ENCODE results near the gene KIR2DL3.

KIR2DL3 gene

DNA sequence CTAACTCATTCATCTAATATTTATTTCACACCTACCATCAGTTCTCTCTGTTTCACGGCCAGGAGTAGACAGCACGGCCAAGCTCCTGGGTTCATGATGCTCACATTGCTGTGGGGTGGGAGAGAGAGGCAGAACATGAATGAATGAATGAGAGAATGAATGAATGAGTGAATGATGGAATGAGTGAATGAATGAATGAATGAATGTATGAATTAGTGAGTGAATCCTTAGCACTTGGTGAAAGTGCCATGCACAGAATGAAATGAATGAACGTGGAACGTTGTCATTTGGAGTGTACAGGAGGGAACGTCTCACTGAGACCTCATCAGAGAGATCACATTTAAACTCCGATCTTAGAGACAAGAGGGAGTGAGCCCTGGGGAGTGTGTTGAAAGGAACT is 53.2 kb downstream of the KIR2DL3 start:
- no peak overlapping the region for H3K27ac Mint-ChIP-seq
- H3K4me1 Mint-ChIP-seq, result peaks cover 9 to 16% of the 10 kb centered on the region in 2 donors
- no peak for DNase-seq
- peaks cover 0 to 1% of the 10 kb centered on the region in 2 donors for H3K9me3 Mint-ChIP-seq
- no peaks in the 10 kb centered on the region for H3K36me3 Mint-ChIP-seq
- no peak for ATAC-seq (replicated peaks)
- peaks cover 10 to 24% of the 10 kb centered on the region in 2 donors for H3K27me3 Mint-ChIP-seq
- H3K4me3 Mint-ChIP-seq, result no peak overlapping the region

DNA sequence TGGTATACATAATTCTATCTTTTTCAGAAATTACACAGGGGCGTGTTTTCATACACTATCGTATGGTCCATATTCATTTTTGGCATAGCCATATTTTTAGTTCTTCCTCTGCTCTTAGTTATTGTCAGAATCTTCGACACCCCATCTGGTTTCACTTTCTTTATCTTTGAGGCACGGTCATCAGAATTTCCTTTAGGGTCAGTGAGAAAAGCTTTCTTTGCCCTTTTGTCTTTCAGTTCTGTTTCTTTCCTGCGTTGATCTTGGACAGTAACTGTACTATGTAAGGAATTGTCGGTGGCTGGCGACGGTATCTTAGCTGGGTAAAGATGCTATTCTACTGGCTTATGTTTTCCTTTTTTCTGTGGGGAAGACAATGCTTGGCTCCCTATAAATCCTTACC is 54.5 kb downstream of the KIR2DL3 start:
- Mint-ChIP-seq H3K27me3 (peaks cover 8 to 21% of the 10 kb centered on the region in 2 donors), H3K4me1 (peaks cover 9 to 16% of the 10 kb centered on the region in 2 donors), H3K27ac (peak overlapping the region; percentile 63), H3K9me3 (peaks cover 0 to 1% of the 10 kb centered on the region in 2 donors), H3K4me3 (peak overlapping the region; percentile 77 to 78), H3K36me3 (no peaks in the 10 kb centered on the region)
- DNase-seq (no peak), ATAC-seq (replicated peaks) (peak in 1 of 2 donors; percentile 57)

DNA sequence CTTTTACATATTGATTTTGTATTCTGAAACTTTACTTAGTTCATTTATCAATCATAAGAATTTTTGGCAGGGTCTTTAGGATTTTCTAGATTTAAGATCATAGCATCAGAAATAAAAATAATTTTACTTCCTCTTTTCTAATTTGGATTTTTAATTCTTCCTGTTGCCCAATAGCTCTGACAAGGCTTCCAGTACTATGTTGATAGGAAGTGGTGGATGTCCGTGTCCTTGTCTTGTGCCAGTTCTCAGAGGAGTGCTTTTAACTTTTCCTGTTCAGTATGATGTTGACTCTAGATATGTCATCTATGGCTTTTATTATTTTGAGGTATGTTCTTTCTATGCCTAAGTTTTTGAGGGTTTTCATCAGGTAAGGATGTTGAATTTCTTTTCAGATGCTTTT is 57.4 kb downstream of the KIR2DL3 start:
- peaks cover 9 to 16% of the 10 kb centered on the region in 2 donors for H3K4me1 Mint-ChIP-seq
- no peak for DNase-seq
- no peaks in the 10 kb centered on the region for H3K36me3 Mint-ChIP-seq
- H3K9me3 Mint-ChIP-seq, result peaks cover 3 to 5% of the 10 kb centered on the region in 2 donors
- H3K27ac Mint-ChIP-seq, result no peak overlapping the region
- H3K4me3 Mint-ChIP-seq, result no peak overlapping the region
- ATAC-seq (replicated peaks), result no peak
- H3K27me3 Mint-ChIP-seq, result peaks cover 18 to 19% of the 10 kb centered on the region in 2 donors

Measured in stimulated activated naive B cell treated with anti-CD40 and anti-IgM and Interleukin-4, amounts not matched to agents 10 μg/mL and 1 μg/mL and 100 μg/mL, for 72 hours (primary cell).